IMR-90 (cell line): ENCODE data around the gene B3GLCT. TPM values are rescaled to one million over a fixed set of nuclear protein-coding genes. Genes with fewer than 3 reads are reported as not detected.

Experiments used
- ATAC-seq: fragments of 200-7000 bp; cut with Tn5 transposase; 2 replicates; pipeline ENCODE4 v1.9.1; 2020; ENCODE audit warnings: low read depth, mild to moderate bottlenecking, moderate library complexity
- BruUV-seq: library from RNA; stranded (reverse); fragments of 400-500 nt; replicated peaks from 2 replicates; lab custom pipeline; 2021; lab: Mats Ljungman, UMichigan
- CTCF ChIA-PET: fragments of 300-600 bp; formaldehyde crosslinking; extraction: SDS; loops from one replicate; lab custom pipeline; 2021; ENCODE audit warnings: antibody characterized with exemption; lab: Yijun Ruan, JAX
- POLR2A ChIA-PET: fragments of 300-600 bp; sonication (Branson Sonifier 250); formaldehyde crosslinking; loops from one replicate; lab custom pipeline; 2022; ENCODE audit warnings: antibody characterized with exemption; ENCODE audit not compliant: unreplicated experiment; lab: Charles Lee
- DNase-seq: peaks from one replicate; pipeline ENCODE4 v3.0.0; 2013
- H2AFZ ChIP-seq: replicated peaks from 2 replicates; pipeline ENCODE3; 2013; ENCODE audit warnings: low read length, mild to moderate bottlenecking; ENCODE audit not compliant: poor library complexity
- H2AK5ac ChIP-seq: 2 replicates; pipeline ENCODE4 v1.6.1; 2013; ENCODE audit warnings: low read depth, low read length, inconsistent platforms
- H2AK9ac ChIP-seq: replicated peaks from 2 replicates; pipeline ENCODE3; 2013; ENCODE audit warnings: mild to moderate bottlenecking, low read depth, low read length, moderate library complexity; ENCODE audit not compliant: poor library complexity
- H2BK120ac ChIP-seq: 2 replicates; pipeline ENCODE4 v1.6.1; 2013; ENCODE audit warnings: low read depth, low read length, inconsistent platforms
- H2BK15ac ChIP-seq: 3 replicates; pipeline ENCODE4 v1.6.1; 2013; ENCODE audit warnings: low read depth, low read length, inconsistent platforms
- H2BK20ac ChIP-seq: 2 replicates; pipeline ENCODE4 v1.6.1; 2013; ENCODE audit warnings: low read depth, mild to moderate bottlenecking, inconsistent platforms, low read length, moderate library complexity
- H2BK5ac ChIP-seq: 2 replicates; pipeline ENCODE4 v1.6.1; 2013; ENCODE audit warnings: mild to moderate bottlenecking, low read depth, low read length, inconsistent platforms; ENCODE audit not compliant: poor library complexity, severe bottlenecking
- H3K14ac ChIP-seq: replicated peaks from 2 replicates; pipeline ENCODE4 v1.6.1; 2013; ENCODE audit warnings: low read depth, low read length, inconsistent platforms
- H3K18ac ChIP-seq: 2 replicates; pipeline ENCODE4 v1.6.1; 2013; ENCODE audit warnings: low read depth, low read length, control low read depth
- H3K23ac ChIP-seq: 2 replicates; pipeline ENCODE4 v1.6.1; 2013; ENCODE audit warnings: low read depth, low read length, inconsistent platforms
- H3K27ac ChIP-seq: 2 replicates; pipeline ENCODE4 v1.5.1; 2013; ENCODE audit warnings: mild to moderate bottlenecking, control low read depth, low read length; ENCODE audit not compliant: insufficient read depth
- H3K27me3 ChIP-seq: 2 replicates; pipeline ENCODE4 v1.6.1; 2013; ENCODE audit warnings: low read length; ENCODE audit not compliant: control insufficient read depth, insufficient read depth
- H3K36me3 ChIP-seq: 2 replicates; pipeline ENCODE4 v1.6.1; 2013; ENCODE audit warnings: low read length, mixed read lengths; ENCODE audit not compliant: control insufficient read depth, insufficient read depth
- H3K4ac ChIP-seq: 2 replicates; pipeline ENCODE4 v1.6.1; 2013; ENCODE audit warnings: low read depth, low read length, inconsistent platforms
- H3K4me1 ChIP-seq: 2 replicates; pipeline ENCODE4 v1.6.1; 2013; ENCODE audit warnings: low read length, mixed read lengths; ENCODE audit not compliant: control insufficient read depth, insufficient read depth
- H3K4me2 ChIP-seq: 2 replicates; pipeline ENCODE4 v1.6.1; 2013; ENCODE audit warnings: low read depth, mild to moderate bottlenecking, control low read depth, low read length, moderate library complexity
- H3K4me3 ChIP-seq: 2 replicates; pipeline ENCODE4 v1.5.1; 2013; ENCODE audit warnings: low read depth, mild to moderate bottlenecking, control low read depth, low read length, moderate library complexity; ENCODE audit not compliant: insufficient read depth
- H3K56ac ChIP-seq: 2 replicates; pipeline ENCODE4 v1.6.1; 2013; ENCODE audit warnings: low read length, inconsistent platforms; ENCODE audit not compliant: insufficient read depth; ENCODE audit errors: extremely low read depth
- H3K79me1 ChIP-seq, 2 experiments: 2 replicates each; pipeline ENCODE4 v1.6.1; 2013; ENCODE audit warnings: low read length in 2 of 2, inconsistent platforms in 1 of 2, low read depth in 1 of 2
- H3K9ac ChIP-seq: 2 replicates; pipeline ENCODE4 v1.6.1; 2013; ENCODE audit warnings: low read depth, low read length, control low read depth
- H3K9me1 ChIP-seq: 2 replicates; pipeline ENCODE4 v1.6.1; 2013; ENCODE audit warnings: low read length, inconsistent platforms; ENCODE audit not compliant: insufficient read depth
- H3K9me3 ChIP-seq: 2 replicates; pipeline ENCODE4 v1.6.1; 2013; ENCODE audit warnings: low read length; ENCODE audit not compliant: control insufficient read depth, insufficient read depth
- H4K20me1 ChIP-seq: 2 replicates; pipeline ENCODE4 v1.6.1; 2013; ENCODE audit warnings: low read length, inconsistent platforms; ENCODE audit not compliant: insufficient read depth
- H4K5ac ChIP-seq: 2 replicates; pipeline ENCODE4 v1.6.1; 2013; ENCODE audit warnings: mild to moderate bottlenecking, low read depth, low read length, control low read depth
- H4K8ac ChIP-seq, 2 experiments: 2 replicates each; pipeline ENCODE4 v1.6.1; 2013; ENCODE audit warnings: low read depth in 2 of 2, low read length in 2 of 2, control low read depth in 1 of 2, inconsistent platforms in 1 of 2
- H4K91ac ChIP-seq: 2 replicates; pipeline ENCODE4 v1.6.1; 2013; ENCODE audit warnings: low read depth, low read length, inconsistent platforms; ENCODE audit not compliant: insufficient read depth
- BHLHE40 ChIP-seq: fragments of 150-350 bp; IDR thresholded peaks from 2 replicates; pipeline ENCODE4 v1.6.1; 2016; ENCODE audit warnings: mild to moderate bottlenecking, low read depth, low read length
- CEBPB ChIP-seq: IDR thresholded peaks from 2 replicates; pipeline ENCODE4 v1.6.1; 2012; ENCODE audit warnings: low read depth, low read length, improper control_type of control experiment
- CHD1 ChIP-seq: IDR thresholded peaks from 2 replicates; pipeline ENCODE4 v1.6.1; 2012; ENCODE audit warnings: low read depth, low read length, improper control_type of control experiment
- CTCF ChIP-seq: conservative IDR thresholded peaks from 2 replicates; pipeline ENCODE4 v1.5.1; 2012; ENCODE audit warnings: mild to moderate bottlenecking, low read depth, low read length, improper control_type of control experiment
- FOS ChIP-seq: fragments of 150-350 bp; IDR thresholded peaks from 2 replicates; pipeline ENCODE4 v1.6.1; 2016; ENCODE audit warnings: low read depth, low read length
- MAFK ChIP-seq: IDR thresholded peaks from 2 replicates; pipeline ENCODE4 v1.6.1; 2012; ENCODE audit warnings: low read depth, low read length, improper control_type of control experiment
- MAZ ChIP-seq: IDR thresholded peaks from 2 replicates; pipeline ENCODE4 v1.6.1; 2012; ENCODE audit warnings: low read depth, mild to moderate bottlenecking, low read length, improper control_type of control experiment, moderate library complexity, borderline replicate concordance
- NFE2L2 ChIP-seq: fragments of 150-350 bp; IDR thresholded peaks from 2 replicates; pipeline ENCODE4 v1.6.1; 2016; ENCODE audit warnings: low read depth, mild to moderate bottlenecking, low read length
- POLR2A ChIP-seq: IDR thresholded peaks from 2 replicates; pipeline ENCODE4 v1.6.1; 2012; ENCODE audit warnings: mild to moderate bottlenecking, low read depth, low read length
- RAD21 ChIP-seq: IDR thresholded peaks from 2 replicates; pipeline ENCODE4 v1.6.1; 2012; ENCODE audit warnings: low read length, improper control_type of control experiment
- RCOR1 ChIP-seq: IDR thresholded peaks from 2 replicates; pipeline ENCODE4 v1.6.1; 2012; ENCODE audit warnings: mild to moderate bottlenecking, low read length, improper control_type of control experiment; ENCODE audit not compliant: insufficient replicate concordance
- RFX5 ChIP-seq: IDR thresholded peaks from 2 replicates; pipeline ENCODE4 v1.8.0; 2012; ENCODE audit warnings: low read depth, mild to moderate bottlenecking, low read length, moderate library complexity
- SMC3 ChIP-seq: fragments of 150-350 bp; IDR thresholded peaks from 2 replicates; pipeline ENCODE4 v1.6.1; 2016; ENCODE audit warnings: low read depth, mild to moderate bottlenecking, antibody characterized with exemption, low read length, moderate library complexity
- USF2 ChIP-seq: fragments of 150-350 bp; IDR thresholded peaks from 2 replicates; pipeline ENCODE4 v1.6.1; 2017; ENCODE audit warnings: mild to moderate bottlenecking, antibody characterized with exemption, low read length, low read depth
- WGBS, 2 experiments: methylation state at CpG; one replicate each; pipeline versions ENCODE4 v1.1.5 to v1.1.7; 2013; ENCODE audit warnings: missing lambda C conversion rate in 2 of 2; ENCODE audit not compliant: insufficient read length in 1 of 2; ENCODE audit errors: extremely low coverage in 2 of 2; 5-methylcytosine and 5-hydroxymethylcytosine counted together
- dilution Hi-C: fragments of 300-500 bp; cut with HindIII; formaldehyde crosslinking; loops from one replicate; pipeline ENCODE4 v1.14.3; 2018; ENCODE audit warnings: low sequenced_read_pairs; ENCODE audit not compliant: unreplicated experiment
- in situ Hi-C: fragments of 300-500 bp; cut with MboI; formaldehyde crosslinking; loops from 3 replicates; pipeline ENCODE4 v1.14.3; 2019; ENCODE audit warnings: low sequenced_read_pairs, inconsistent platforms, mixed read lengths
- intact Hi-C: fragments of 100-400 bp; cut with micrococcal nuclease; formaldehyde crosslinking; loops from 2 replicates; pipeline ENCODE4 v1.10.0; 2022
- polyA plus RNA-seq, 3 experiments: library from polyadenylated mRNA; depleted of rRNA; stranded (reverse); fragments of >200 nt; gene quantifications; 2 replicates each; pipeline ENCODE4 v1.2.3, GENCODE V29; 2012; ENCODE audit warnings: low replicate concordance in 1 of 3
- total RNA-seq: library from RNA; depleted of rRNA; stranded (reverse); fragments of >200 nt; gene quantifications from 2 replicates; pipeline ENCODE4 v1.2.3, GENCODE V29; 2012
- TF ChIP-seq, protein P1 (sequence below): fragments of 150-350 bp; IDR thresholded peaks from 2 replicates; pipeline ENCODE4 v1.6.1; 2016; ENCODE audit warnings: low read depth, mild to moderate bottlenecking, low read length, moderate library complexity, borderline replicate concordance

B3GLCT gene
- total and polyA plus RNA-seq, 2 of the 4 experiments (the other 2 are of a cell fraction) = 2.0 to 4.5 TPM

- Histone ChIP-seq H3K9ac (no peak overlapping the region), H3K36me3 (0 out of 2 replicates have a peak, but pooled peaks cover 2% of the 10 kb centered on the region), H3K56ac (no peak overlapping the region), H2AFZ (no peak overlapping the region), H2AK9ac (no peak overlapping the region), H4K20me1 (peaks cover 15% of the 10 kb centered on the region), H2BK20ac (no peak overlapping the region), H3K23ac (peak overlapping the region; percentile 76), H3K4ac (no peak overlapping the region), H3K27ac (no peak overlapping the region), H3K79me1 (peaks cover 3 to 32% of the 10 kb centered on the region in 2 experiments; a peak in 3 of 4 replicates), H2BK5ac (peak overlapping the region; percentile 38), H3K9me1 (no peaks in the 10 kb centered on the region), H2BK120ac (no peak overlapping the region), H3K9me3 (no peaks in the 10 kb centered on the region), H3K4me3 (no peak overlapping the region), H3K4me1 (no peaks in the 10 kb centered on the region; the same call in 1 of the 2 replicates), H3K27me3 (no peaks in the 10 kb centered on the region), H3K4me2 (peak overlapping the region; percentile 42), H2BK15ac (no peak overlapping the region), H3K14ac (0 out of 2 replicates have a peak overlapping the region, but pooled peaks have one; percentile 32), H4K8ac (no peak overlapping the region), H2AK5ac (no peak overlapping the region), H4K91ac (no peak overlapping the region), H3K18ac (no peak overlapping the region), H4K5ac (no peak overlapping the region)
- ChIA-PET CTCF (interaction anchor here (0.7 kb wide), 1 partner anchor 10 kb away, joined by 3 read pairs; no protein-coding TSS in a partner anchor), POLR2A (no interaction called here)
- no TSS peak for BruUV-seq
- WGBS, 2 experiments = no CpG with 5 or more reads among the region's 4 CpGs
- in situ Hi-C loops (no loop called here), dilution Hi-C loops (no loop called here), intact Hi-C loops (no loop called here)
- no peak for TF ChIP-seq CEBPB
- TF ChIP-seq MAZ = no peak
- TF ChIP-seq RCOR1 = no peak
- no peak for TF ChIP-seq USF2
- no peak for TF ChIP-seq CHD1
- TF ChIP-seq MAFK = no peak
- TF ChIP-seq BHLHE40 = no peak
- TF ChIP-seq, protein P1, sequence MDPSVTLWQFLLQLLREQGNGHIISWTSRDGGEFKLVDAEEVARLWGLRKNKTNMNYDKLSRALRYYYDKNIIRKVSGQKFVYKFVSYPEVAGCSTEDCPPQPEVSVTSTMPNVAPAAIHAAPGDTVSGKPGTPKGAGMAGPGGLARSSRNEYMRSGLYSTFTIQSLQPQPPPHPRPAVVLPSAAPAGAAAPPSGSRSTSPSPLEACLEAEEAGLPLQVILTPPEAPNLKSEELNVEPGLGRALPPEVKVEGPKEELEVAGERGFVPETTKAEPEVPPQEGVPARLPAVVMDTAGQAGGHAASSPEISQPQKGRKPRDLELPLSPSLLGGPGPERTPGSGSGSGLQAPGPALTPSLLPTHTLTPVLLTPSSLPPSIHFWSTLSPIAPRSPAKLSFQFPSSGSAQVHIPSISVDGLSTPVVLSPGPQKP = no peak
- no peak for TF ChIP-seq POLR2A
- no peak for TF ChIP-seq RFX5
- no peak for TF ChIP-seq CTCF
- no peak for TF ChIP-seq NFE2L2
- no peak for TF ChIP-seq FOS
- no peak for TF ChIP-seq RAD21
- TF ChIP-seq SMC3 = no peak
- DNase-seq (peak; percentile 7), ATAC-seq (no peak)
Measured at GRCh38 chr13:31159306-31159705, 40.5 kb upstream of the B3GLCT start.
